HG03175 (cell line): Measurements from ENCODE around the gene CBFA2T3.

ENCODE experiments used
- ATAC-seq: cut with Tn5 transposase; IDR thresholded peaks from one replicate; pipeline ENCODE4 v1.9.1; 2021; ENCODE audit warnings: mild to moderate bottlenecking, moderate library complexity; ENCODE audit not compliant: unreplicated experiment

CBFA2T3 gene

GRCh38 chr16:88880226-88881006 lies 96.6 kb downstream of the CBFA2T3 start:
- no peak for ATAC-seq

GRCh38 chr16:88879788-88880055 lies 97.3 kb downstream of the CBFA2T3 start:
- ATAC-seq: no peak

GRCh38 chr16:88878967-88879787 lies 97.8 kb downstream of the CBFA2T3 start:
- ATAC-seq: no peak

- no peak for ATAC-seq
Measured at GRCh38 chr16:88878356-88878755, 98.7 kb downstream of the CBFA2T3 start.

- ATAC-seq: no peak
Measured at GRCh38 chr16:88877564-88878289, 99.3 kb downstream of the CBFA2T3 start.

GRCh38 chr16:88876942-88877526 lies 100.0 kb downstream of the CBFA2T3 start:
- no peak for ATAC-seq

- no peak for ATAC-seq
Measured at GRCh38 chr16:88875703-88876234, 101.2 kb downstream of the CBFA2T3 start.

- no peak for ATAC-seq
Measured at GRCh38 chr16:88874938-88875599, 101.9 kb downstream of the CBFA2T3 start.

GRCh38 chr16:88872650-88873331 lies 104.2 kb downstream of the CBFA2T3 start:
- no peak for ATAC-seq

- ATAC-seq: no peak
Measured at GRCh38 chr16:88871730-88872416, 105.1 kb downstream of the CBFA2T3 start.

- no peak for ATAC-seq
Measured at GRCh38 chr16:88871349-88871702, 105.7 kb downstream of the CBFA2T3 start.

- no peak for ATAC-seq
Measured at GRCh38 chr16:88870608-88871348, 106.2 kb downstream of the CBFA2T3 start.

GRCh38 chr16:88869673-88869980 lies 107.4 kb downstream of the CBFA2T3 start:
- no peak for ATAC-seq

- ATAC-seq: no peak
Measured at GRCh38 chr16:88868974-88869672, 107.9 kb downstream of the CBFA2T3 start.

GRCh38 chr16:88867581-88868246 lies 109.3 kb downstream of the CBFA2T3 start:
- ATAC-seq: no peak

- ATAC-seq: no peak
Measured at GRCh38 chr16:88866151-88866920, 110.7 kb downstream of the CBFA2T3 start, which contains the start of gene PABPN1L. PABPN1L (minus strand) TSS chr16:88866660; CDS start chr16:88866606, 54 bp downstream.

GRCh38 chr16:88865742-88866141 lies 111.3 kb downstream of the CBFA2T3 start:
- no peak for ATAC-seq
